HEK293 (cell line): Measurements from ENCODE around the gene PLXNA3.
A peak's percentile ranks its signal among the peaks of the same experiment; 100 is the strongest.

Experiments used
- HIC1 ChIP-seq: fragments of 450-650 bp; formaldehyde crosslinking; IDR thresholded peaks from 2 replicates; pipeline ENCODE4 v1.5.1; 2016; ENCODE audit warnings: missing biosample characterization, missing genetic modification characterization
- INSM2 ChIP-seq: fragments of 450-650 bp; formaldehyde crosslinking; IDR thresholded peaks from 2 replicates; pipeline ENCODE4 v1.5.1; 2016; ENCODE audit warnings: missing biosample characterization, missing genetic modification characterization
- REST ChIP-seq: fragments of 450-650 bp; formaldehyde crosslinking; IDR thresholded peaks from 2 replicates; pipeline ENCODE4 v1.5.1; 2016; ENCODE audit warnings: missing biosample characterization, missing genetic modification characterization
- ZBTB11 ChIP-seq: fragments of 450-650 bp; formaldehyde crosslinking; conservative IDR thresholded peaks from 2 replicates; pipeline ENCODE4 v1.5.1; 2016; ENCODE audit warnings: low read depth, missing biosample characterization, missing genetic modification characterization
- ZFP69B ChIP-seq: fragments of 450-650 bp; formaldehyde crosslinking; IDR thresholded peaks from 2 replicates; pipeline ENCODE4 v1.5.1; 2016; ENCODE audit warnings: missing biosample characterization, missing genetic modification characterization
- ZNF148 ChIP-seq: fragments of 450-650 bp; formaldehyde crosslinking; IDR thresholded peaks from 2 replicates; pipeline ENCODE4 v1.5.0; 2017; ENCODE audit warnings: missing biosample characterization, missing genetic modification characterization, borderline replicate concordance
- ZNF175 ChIP-seq: fragments of 450-650 bp; formaldehyde crosslinking; IDR thresholded peaks from 2 replicates; pipeline ENCODE4 v1.5.1; 2016; ENCODE audit warnings: missing biosample characterization, missing genetic modification characterization
- ZNF248 ChIP-seq: fragments of 450-650 bp; formaldehyde crosslinking; IDR thresholded peaks from 2 replicates; pipeline ENCODE4 v1.5.1; 2017; ENCODE audit warnings: missing biosample characterization, missing genetic modification characterization
- ZNF266 ChIP-seq: fragments of 450-650 bp; formaldehyde crosslinking; IDR thresholded peaks from 2 replicates; pipeline ENCODE4 v1.5.1; 2016; ENCODE audit warnings: missing biosample characterization, missing genetic modification characterization, low read depth
- ZNF324 ChIP-seq: fragments of 450-650 bp; formaldehyde crosslinking; IDR thresholded peaks from 2 replicates; pipeline ENCODE4 v1.5.1; 2016; ENCODE audit warnings: missing biosample characterization, missing genetic modification characterization
- ZNF391 ChIP-seq: fragments of 450-650 bp; formaldehyde crosslinking; IDR thresholded peaks from 2 replicates; pipeline ENCODE4 v1.5.1; 2016; ENCODE audit warnings: low read depth, missing biosample characterization, missing genetic modification characterization, borderline replicate concordance
- ZNF449 ChIP-seq: fragments of 450-650 bp; formaldehyde crosslinking; IDR thresholded peaks from 2 replicates; pipeline ENCODE4 v1.5.1; 2017; ENCODE audit warnings: missing biosample characterization, mild to moderate bottlenecking, missing genetic modification characterization, moderate library complexity
- ZNF501 ChIP-seq: fragments of 450-650 bp; formaldehyde crosslinking; IDR thresholded peaks from 2 replicates; pipeline ENCODE4 v1.5.1; 2016; ENCODE audit warnings: missing biosample characterization, missing genetic modification characterization
- ZNF513 ChIP-seq: fragments of 450-650 bp; IDR thresholded peaks from 2 replicates; pipeline ENCODE4 v1.5.1; 2018; ENCODE audit warnings: missing biosample characterization, missing genetic modification characterization
- ZNF645 ChIP-seq: fragments of 450-650 bp; formaldehyde crosslinking; IDR thresholded peaks from 2 replicates; pipeline ENCODE4; 2016; ENCODE audit warnings: missing biosample characterization, missing genetic modification characterization
- ZSCAN5A ChIP-seq: fragments of 450-650 bp; formaldehyde crosslinking; IDR thresholded peaks from 2 replicates; pipeline ENCODE4 v1.5.1; 2016; ENCODE audit warnings: missing biosample characterization, missing genetic modification characterization

The PLXNA3 gene

GRCh38 chrX:154428176-154429171 lies 29.6 kb upstream of the PLXNA3 start, which contains the start of gene ATP6AP1 (continued):
- no peak for TF ChIP-seq ZSCAN5A (tag by site-specific recombination)
- no peak; the same call in 1 of the 2 replicates for TF ChIP-seq ZNF501 (tag by site-specific recombination)
- no peak for TF ChIP-seq ZNF513 (tag by site-specific recombination)
- TF ChIP-seq ZNF645 (tag by site-specific recombination) = no peak
- no peak for TF ChIP-seq ZNF248 (tag by site-specific recombination)
- TF ChIP-seq HIC1 = no peak
- TF ChIP-seq INSM2 (tag by site-specific recombination) = no peak
- peak; percentile 96 for TF ChIP-seq ZFP69B
- TF ChIP-seq ZNF449 = no peak
- peak; percentile 23; the same call in 1 of the 2 replicates for TF ChIP-seq ZBTB11 (tag by site-specific recombination)
- no peak for TF ChIP-seq ZNF391 (tag by site-specific recombination)
- no peak for TF ChIP-seq ZNF148 (tag by site-specific recombination)
- peak; percentile 44; the same call in 1 of the 2 replicates for TF ChIP-seq REST
- TF ChIP-seq ZNF266 (tag by site-specific recombination) = no peak
- TF ChIP-seq ZNF324 (tag by site-specific recombination) = no peak
- no peak for TF ChIP-seq ZNF175 (tag by site-specific recombination)
